ENCODE results near the gene RGL2.

Gene RGL2

DNA sequence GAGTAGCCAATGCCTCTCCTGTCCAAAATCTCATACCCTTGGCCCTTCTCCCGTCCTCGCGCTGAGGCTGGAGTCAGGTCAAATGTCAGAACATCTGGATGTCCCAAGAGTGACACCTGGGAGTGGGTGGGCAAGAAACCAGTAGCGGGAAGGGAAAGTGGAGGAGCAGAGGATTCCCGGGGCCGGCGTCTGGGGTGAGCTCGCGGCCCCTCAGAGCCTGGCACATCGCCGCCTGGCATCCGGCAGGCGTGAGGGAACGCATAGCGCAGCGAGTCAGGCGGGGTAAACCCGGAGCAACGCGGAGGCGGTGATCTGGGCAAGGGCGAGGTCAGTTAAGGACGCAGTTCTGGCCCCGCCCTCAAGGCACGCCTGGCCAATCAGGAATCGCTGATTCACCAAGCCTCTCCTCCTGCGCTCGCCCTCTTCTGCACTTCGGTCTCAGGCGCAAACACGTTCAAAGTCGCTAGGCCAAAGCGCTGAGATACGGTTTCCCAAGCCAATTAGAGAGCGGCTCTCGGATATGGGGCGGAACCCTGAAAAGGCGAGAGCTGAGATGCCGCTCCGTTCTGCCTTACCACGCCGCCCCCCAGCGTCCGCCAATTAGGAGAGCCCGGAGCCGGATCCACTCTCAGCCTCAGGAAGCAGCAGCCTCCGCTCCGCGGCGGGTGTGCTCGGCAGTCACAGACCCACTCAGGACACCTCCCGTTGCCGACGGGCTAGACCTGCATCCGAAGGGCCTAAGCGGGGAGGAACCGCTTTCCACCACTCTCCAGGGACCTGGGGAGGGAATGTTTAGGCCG is 49.6 kb downstream of the RGL2 start:
- DNase-seq (ENCODE audit: insufficient read length, low spot score), result peak; percentile 95
- FAIRE-seq, result peak; percentile 97

DNA sequence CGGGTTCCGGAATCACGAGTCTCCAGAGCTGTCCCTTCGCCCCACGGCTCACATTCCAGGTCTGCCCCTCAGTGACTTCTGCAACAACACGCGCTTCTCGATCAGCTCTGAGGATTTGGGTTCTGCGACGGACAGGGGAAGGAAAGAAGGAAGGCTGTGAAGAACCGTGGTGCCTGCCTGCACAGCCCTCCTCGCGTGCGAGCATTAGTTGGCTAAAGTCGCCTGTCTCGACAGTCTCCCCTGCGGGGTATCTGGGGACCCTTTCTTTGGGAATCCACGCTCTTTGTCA is 50.2 kb downstream of the RGL2 start:
- DNase-seq (ENCODE audit: insufficient read length, low spot score) (no peak), FAIRE-seq (no peak)

DNA sequence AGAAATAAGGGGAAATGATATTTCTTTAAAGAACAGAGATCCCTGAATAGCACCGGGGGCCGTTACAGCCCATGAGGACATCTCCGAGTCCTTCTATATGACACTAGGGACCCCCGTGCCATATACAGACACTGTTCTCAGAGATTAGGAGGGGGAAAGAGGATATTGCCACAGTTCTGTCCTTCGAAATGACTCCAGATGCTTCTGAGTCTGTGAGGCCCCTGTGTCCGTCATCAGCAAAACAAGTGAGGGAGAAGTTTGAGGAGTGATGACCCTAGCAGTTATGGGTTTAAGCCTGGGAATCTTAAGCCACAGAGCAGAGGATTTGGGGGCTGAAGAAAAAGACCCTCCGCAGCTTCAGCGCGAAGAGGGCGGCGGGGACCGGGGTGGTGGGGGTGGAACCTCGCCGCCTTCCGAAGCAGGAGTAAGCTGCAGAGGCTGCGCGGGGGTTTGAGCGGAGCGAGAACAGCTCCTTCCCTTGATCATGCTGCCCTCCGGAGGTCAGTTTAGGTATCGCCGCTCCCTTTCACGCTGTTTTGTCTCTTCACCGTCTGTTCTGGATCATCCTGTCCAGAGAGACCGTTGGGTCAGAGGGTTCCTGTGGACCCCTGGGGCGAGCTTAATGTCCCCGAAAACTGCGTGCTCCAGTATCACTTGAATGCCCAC is 50.6 kb downstream of the RGL2 start:
- FAIRE-seq, result peak; percentile 77
- peak; percentile 78 for DNase-seq (ENCODE audit: insufficient read length, low spot score)

DNA sequence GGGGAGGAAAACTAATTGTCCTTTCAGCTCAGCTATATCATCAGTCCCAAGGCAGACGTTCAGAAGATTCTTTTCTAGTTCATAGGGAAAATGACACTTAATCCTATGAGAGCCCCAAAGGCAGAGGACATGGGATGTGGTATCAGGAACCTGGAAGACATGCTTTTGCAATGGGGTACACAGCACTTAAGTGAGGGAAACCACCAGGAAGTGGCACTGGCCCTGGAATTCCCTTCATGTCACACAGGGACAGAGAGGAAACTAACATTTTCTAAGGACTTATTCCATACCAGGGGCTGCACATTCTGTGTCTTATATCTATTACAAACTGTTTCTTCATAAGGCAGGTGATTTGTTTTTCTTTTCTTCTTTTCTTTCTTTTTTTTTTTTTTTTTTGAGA is 55.3 kb downstream of the RGL2 start:
- FAIRE-seq, result no peak

DNA sequence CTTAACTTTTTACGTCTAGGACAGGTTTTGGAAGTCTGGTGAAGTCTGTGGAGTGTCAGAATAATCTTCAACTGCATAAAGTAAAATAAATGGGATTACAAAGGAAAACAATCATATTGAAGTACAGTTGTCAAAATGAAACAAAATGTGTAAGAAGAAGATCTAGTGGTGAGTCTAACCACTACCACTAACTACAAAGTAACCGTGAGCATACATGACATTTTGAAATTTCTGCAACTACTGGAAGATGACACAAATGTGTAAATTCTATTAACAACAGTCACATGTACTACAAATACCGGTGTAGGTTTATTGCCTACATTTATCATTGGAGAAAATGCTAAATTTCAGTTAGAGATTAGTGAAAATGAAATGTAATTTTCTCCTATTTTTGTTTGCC is 56.8 kb downstream of the RGL2 start:
- FAIRE-seq, result no peak
- DNase-seq (ENCODE audit: insufficient read length, low spot score), result no peak

More for the DNA sequence above, 55.3 kb downstream of the RGL2 start:
- no peak for DNase-seq (ENCODE audit: insufficient read length, low spot score)

All from HTR-8/SVneo (cell line).